ENCODE results near the gene TBC1D9B. TPM values are rescaled to one million over a fixed set of nuclear protein-coding genes. Genes with fewer than 3 reads are reported as not detected.

Gene TBC1D9B
- total and polyA plus RNA-seq, 2 experiments from 2014 or later: 77.0 to 97.3 TPM

DNA sequence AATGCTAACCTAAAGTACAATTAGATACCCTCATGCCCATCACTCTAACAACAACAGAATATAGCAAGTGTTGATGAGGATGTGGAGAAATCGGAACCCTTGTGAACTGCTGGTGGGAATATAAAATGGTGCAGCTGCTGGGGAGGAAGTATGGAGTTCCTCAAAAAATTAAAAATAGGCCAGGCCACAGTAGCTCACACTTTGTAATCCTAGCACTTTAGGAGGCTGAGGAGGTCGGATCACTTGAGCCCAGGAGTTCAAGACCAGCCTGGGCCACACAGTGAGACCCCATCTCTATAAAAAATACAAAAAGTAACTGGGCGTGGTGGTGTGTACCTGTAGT is 31.1 kb downstream of the TBC1D9B start:
- no peaks in the 10 kb centered on the region for H3K4me1 ChIP-seq (ENCODE audit: insufficient read depth)

DNA sequence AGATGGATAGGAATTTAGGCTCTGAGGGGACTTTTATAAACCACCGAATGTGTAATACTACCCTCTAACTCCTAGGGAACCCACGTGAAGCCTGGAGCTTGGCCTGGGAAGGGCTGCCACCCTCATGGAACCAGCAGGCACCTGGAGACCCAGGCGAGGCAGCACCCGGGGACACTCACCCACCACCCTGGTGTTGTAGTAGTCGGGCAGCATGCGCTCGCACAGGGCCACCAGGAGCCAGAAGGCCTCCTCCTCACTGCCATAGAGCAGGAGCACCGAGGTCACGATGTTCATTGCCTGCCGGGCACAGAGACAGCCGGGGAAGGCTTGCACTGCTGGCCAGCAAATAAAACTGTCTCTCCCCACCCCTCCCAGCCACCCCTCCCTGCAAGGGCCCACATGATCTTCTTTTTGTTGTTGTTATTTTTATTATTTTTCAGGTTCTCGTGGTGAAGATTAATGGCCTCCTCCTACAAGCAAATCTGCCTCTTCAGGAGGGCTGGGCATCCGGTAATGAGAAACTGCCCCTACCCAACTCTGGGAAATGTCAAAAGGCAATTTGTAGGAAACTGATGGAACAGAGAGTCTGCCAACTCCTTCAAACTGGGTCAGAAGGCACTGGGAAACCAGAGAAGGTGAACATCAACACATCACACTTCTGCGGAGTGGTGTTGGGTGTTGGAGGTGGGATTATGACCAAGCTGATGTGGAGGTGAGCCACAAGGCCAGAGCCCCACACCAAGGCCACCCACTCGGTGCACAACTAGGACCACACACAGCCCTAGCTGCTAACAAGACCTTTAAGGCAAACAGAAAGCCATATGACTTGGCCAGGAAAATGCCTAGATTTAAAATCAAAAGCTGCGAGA is 31.7 kb downstream of the TBC1D9B start:
- Histone ChIP-seq H3K4me3 (no peak overlapping the region), H3K4me1 (ENCODE audit: insufficient read depth) (no peaks in the 10 kb centered on the region), H3K36me3 (replicated peaks; ENCODE audit: insufficient read depth, low read depth) (no peaks in the 10 kb centered on the region), H3K27ac (no peak overlapping the region), H3K9me2 (replicated peaks; ENCODE audit: insufficient read depth) (no peaks in the 10 kb centered on the region), H2AFZ (no peak overlapping the region), H3K27me3 (no peaks in the 10 kb centered on the region), H3K4me2 (no peak overlapping the region), H3K9me3 (ENCODE audit: low read depth) (no peaks in the 10 kb centered on the region), H3K79me2 (no peaks in the 10 kb centered on the region), H4K20me1 (ENCODE audit: insufficient read depth, poor library complexity, severe bottlenecking) (no peaks in the 10 kb centered on the region)
- DNase-seq (ENCODE audit: low spot score): no peak
- no peak for TF ChIP-seq EZH2phosphoT487 (IDR thresholded peaks at IDR 0.05; ENCODE audit: low read depth, severe bottlenecking, unreplicated experiment)
- TF ChIP-seq EZH2 (IDR thresholded peaks at IDR 0.05; ENCODE audit: borderline replicate concordance): no peak
- TF ChIP-seq CTCF (IDR thresholded peaks at IDR 0.05; ENCODE audit: poor library complexity): no peak
- WGBS (ENCODE audit: low lambda C conversion rate, missing lambda C conversion rate): 91% methylated on average over 16 of the region's 16 CpGs

More for the DNA sequence above, 31.1 kb downstream of the TBC1D9B start:
- Histone ChIP-seq H3K79me2 (no peaks in the 10 kb centered on the region), H3K4me2 (no peak overlapping the region), H2AFZ (no peak overlapping the region), H3K27me3 (no peaks in the 10 kb centered on the region), H3K9me3 (ENCODE audit: low read depth) (no peaks in the 10 kb centered on the region), H3K27ac (no peak overlapping the region), H3K36me3 (replicated peaks; ENCODE audit: insufficient read depth, low read depth) (no peaks in the 10 kb centered on the region), H3K4me3 (no peak overlapping the region), H3K9me2 (replicated peaks; ENCODE audit: insufficient read depth) (no peaks in the 10 kb centered on the region), H4K20me1 (ENCODE audit: insufficient read depth, poor library complexity, severe bottlenecking) (no peaks in the 10 kb centered on the region)
- DNase-seq (ENCODE audit: low spot score): no peak
- WGBS (ENCODE audit: low lambda C conversion rate, missing lambda C conversion rate): 92% methylated on average over 3 of the region's 3 CpGs
- TF ChIP-seq EZH2phosphoT487 (IDR thresholded peaks at IDR 0.05; ENCODE audit: low read depth, severe bottlenecking, unreplicated experiment): no peak
- TF ChIP-seq EZH2 (IDR thresholded peaks at IDR 0.05; ENCODE audit: borderline replicate concordance): no peak
- no peak for TF ChIP-seq CTCF (IDR thresholded peaks at IDR 0.05; ENCODE audit: poor library complexity)

DNA sequence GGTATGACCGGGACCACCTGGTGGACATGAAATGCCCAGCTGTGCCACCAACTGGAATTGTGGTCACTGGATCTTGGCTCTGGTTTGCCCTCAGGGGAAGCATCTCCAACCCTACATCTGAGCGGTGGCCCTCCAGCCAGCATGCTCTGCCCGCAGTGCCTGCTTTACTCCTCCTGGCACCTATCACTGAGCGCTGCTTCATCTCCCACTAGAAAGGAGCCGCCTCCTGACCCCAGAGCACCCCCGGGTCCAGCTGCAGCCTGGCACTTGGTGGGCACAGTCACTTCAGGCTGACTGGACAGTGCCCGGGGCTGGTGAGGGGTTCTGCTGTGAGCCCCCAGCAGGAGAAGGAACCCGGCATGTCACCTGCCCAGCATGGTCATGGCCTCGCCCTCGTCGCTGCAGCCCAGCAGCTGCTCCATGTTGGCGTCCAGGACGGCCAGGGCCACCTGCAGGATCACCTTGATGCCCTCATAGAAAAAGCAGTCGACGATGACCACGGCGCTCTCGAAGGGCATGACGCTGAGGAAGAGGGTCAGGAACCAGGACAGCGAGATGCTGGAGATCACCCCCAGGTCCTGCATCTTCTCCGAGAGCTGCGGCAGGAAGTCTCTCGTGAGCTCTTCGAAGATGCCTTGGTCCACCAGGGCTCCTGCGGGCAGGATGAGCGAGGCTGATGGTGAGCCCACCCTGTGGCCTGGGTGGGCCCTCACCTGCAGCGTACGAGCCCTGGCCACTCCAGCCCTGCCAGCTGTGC is 33.0 kb downstream of the TBC1D9B start:
- Histone ChIP-seq H2AFZ (no peak overlapping the region), H3K4me1 (ENCODE audit: insufficient read depth) (no peaks in the 10 kb centered on the region), H3K9me3 (ENCODE audit: low read depth) (no peaks in the 10 kb centered on the region), H3K79me2 (no peaks in the 10 kb centered on the region), H3K27ac (no peak overlapping the region), H3K4me2 (no peak overlapping the region), H3K4me3 (no peak overlapping the region), H3K36me3 (replicated peaks; ENCODE audit: insufficient read depth, low read depth) (no peaks in the 10 kb centered on the region), H4K20me1 (ENCODE audit: insufficient read depth, poor library complexity, severe bottlenecking) (no peaks in the 10 kb centered on the region), H3K27me3 (no peaks in the 10 kb centered on the region), H3K9me2 (replicated peaks; ENCODE audit: insufficient read depth) (no peaks in the 10 kb centered on the region)
- WGBS (ENCODE audit: low lambda C conversion rate, missing lambda C conversion rate): 97% methylated on average over 25 of the region's 28 CpGs
- TF ChIP-seq EZH2phosphoT487 (IDR thresholded peaks at IDR 0.05; ENCODE audit: low read depth, severe bottlenecking, unreplicated experiment) (no peak), EZH2 (IDR thresholded peaks at IDR 0.05; ENCODE audit: borderline replicate concordance) (no peak)
- no peak for DNase-seq (ENCODE audit: low spot score)

DNA sequence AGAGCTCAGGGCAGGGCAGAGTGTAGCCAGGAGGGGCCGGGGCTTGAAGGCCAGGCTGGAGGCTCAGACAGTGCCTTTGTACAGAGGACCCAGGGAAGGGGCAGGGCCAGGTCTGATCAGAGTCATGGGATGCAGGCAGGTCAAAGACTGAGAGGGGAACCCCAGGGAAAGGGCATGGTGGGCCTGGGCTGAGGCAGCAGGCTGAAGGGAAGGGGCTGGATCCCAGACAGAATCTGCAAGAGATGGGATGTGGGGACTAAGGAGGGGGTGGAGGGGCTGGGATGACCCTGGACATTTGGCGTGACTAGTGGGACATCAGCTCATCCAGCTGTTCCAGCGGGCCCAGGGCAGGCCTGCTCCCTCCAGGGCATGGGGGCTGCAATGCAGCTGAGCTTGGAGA is 33.6 kb downstream of the TBC1D9B start:
- Histone ChIP-seq H2AFZ (no peak overlapping the region), H3K36me3 (replicated peaks; ENCODE audit: insufficient read depth, low read depth) (no peaks in the 10 kb centered on the region), H3K79me2 (no peaks in the 10 kb centered on the region), H3K4me3 (no peak overlapping the region), H3K4me1 (ENCODE audit: insufficient read depth) (no peaks in the 10 kb centered on the region), H3K27me3 (no peaks in the 10 kb centered on the region), H3K9me3 (ENCODE audit: low read depth) (no peaks in the 10 kb centered on the region), H3K27ac (no peak overlapping the region), H3K9me2 (replicated peaks; ENCODE audit: insufficient read depth) (no peaks in the 10 kb centered on the region), H3K4me2 (no peak overlapping the region), H4K20me1 (ENCODE audit: insufficient read depth, poor library complexity, severe bottlenecking) (no peaks in the 10 kb centered on the region)
- no peak for DNase-seq (ENCODE audit: low spot score)
- WGBS (ENCODE audit: low lambda C conversion rate, missing lambda C conversion rate): 94% methylated on average over 2 of the region's 3 CpGs
- TF ChIP-seq CTCF (IDR thresholded peaks at IDR 0.05; ENCODE audit: poor library complexity) (no peak), EZH2phosphoT487 (IDR thresholded peaks at IDR 0.05; ENCODE audit: low read depth, severe bottlenecking, unreplicated experiment) (no peak)

Data from hepatocyte (in vitro differentiated cells).